Hematopoietic multipotent progenitor cell treated with erythropoietin and hydrocortisone succinate and interleukin-3 and kit ligand, for 8 days (in vitro differentiated cells): ENCODE measurements around the gene HK3.
A peak's percentile ranks its signal among the peaks of the same experiment; 100 is the strongest.

Source experiments
- DNase-seq: peaks from one replicate; pipeline ENCODE4 v3.0.0-alpha.2; 2015

The HK3 gene, protein sequence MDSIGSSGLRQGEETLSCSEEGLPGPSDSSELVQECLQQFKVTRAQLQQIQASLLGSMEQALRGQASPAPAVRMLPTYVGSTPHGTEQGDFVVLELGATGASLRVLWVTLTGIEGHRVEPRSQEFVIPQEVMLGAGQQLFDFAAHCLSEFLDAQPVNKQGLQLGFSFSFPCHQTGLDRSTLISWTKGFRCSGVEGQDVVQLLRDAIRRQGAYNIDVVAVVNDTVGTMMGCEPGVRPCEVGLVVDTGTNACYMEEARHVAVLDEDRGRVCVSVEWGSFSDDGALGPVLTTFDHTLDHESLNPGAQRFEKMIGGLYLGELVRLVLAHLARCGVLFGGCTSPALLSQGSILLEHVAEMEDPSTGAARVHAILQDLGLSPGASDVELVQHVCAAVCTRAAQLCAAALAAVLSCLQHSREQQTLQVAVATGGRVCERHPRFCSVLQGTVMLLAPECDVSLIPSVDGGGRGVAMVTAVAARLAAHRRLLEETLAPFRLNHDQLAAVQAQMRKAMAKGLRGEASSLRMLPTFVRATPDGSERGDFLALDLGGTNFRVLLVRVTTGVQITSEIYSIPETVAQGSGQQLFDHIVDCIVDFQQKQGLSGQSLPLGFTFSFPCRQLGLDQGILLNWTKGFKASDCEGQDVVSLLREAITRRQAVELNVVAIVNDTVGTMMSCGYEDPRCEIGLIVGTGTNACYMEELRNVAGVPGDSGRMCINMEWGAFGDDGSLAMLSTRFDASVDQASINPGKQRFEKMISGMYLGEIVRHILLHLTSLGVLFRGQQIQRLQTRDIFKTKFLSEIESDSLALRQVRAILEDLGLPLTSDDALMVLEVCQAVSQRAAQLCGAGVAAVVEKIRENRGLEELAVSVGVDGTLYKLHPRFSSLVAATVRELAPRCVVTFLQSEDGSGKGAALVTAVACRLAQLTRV

DNA sequence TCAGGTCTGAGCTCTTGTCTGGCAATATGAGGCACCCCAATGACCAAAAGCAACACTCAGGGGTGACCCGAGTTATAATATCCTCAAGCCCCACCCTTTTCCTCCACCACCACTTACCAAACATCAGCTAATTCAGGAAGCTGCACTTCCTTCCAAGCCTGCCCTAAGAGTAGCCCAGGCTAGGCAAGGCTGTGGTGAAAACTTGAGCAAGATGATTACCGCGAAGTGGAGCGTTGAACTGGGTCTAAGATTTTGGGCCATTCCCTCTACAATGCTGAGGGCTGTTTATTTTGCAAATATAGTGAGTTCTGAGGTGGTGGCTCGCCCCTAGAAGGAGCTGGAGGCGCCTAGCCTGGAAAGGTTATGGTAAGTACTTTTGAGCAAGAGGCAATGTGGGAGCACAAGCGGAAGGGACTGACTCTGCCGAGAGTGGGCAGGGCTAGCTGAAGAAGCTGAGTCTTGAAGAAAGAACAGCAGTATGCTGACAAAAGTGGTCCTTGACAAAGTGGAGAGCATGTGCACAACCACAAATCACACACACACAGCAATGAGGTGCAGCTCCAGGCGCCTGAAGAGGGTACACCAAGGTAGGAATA is at the start of gene HK3:
Gene HK3, minus strand, starts transcription at position 51 of the 596 bp plus-strand sequence. CDS start 3,187 bp downstream, outside the sequence.
- peak; percentile 23 for DNase-seq

DNA sequence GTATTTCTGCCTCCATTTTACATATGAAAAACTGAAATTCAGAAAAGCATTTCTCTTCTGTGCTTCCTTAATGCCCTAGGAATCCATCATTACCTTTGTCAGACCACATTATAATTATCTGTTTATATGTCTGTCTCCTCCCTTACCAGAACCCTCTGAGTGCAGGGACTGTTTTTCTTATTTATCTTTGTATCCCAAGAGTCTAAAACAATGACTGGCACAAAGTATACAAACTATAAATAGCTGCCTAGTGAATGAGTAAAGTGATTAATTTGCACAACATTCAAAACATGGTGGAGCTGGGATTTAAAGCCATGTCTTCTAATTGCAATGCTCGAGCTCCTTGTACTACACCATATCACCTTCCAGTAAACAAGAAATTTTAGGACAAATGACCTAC is 49.3 kb upstream of the HK3 start:
- no peak for DNase-seq

DNA sequence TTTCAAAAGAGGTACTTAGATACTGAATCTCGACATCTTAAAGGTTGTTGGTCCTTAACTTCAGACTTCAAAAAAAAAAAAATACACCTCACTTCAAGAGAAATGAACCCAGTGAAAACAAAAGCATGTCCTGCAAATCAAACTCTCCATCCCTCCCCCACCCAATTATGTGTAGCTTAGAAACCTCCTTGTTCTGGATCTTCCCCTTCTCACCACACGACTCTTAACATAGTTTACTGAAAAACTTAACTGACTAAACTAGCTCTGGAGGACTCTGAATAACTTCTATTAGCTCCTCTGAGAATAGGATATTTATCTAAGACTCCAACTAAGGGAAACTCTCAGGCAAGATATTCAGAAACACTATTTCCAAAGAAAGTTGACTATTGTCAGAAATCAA is 48.7 kb upstream of the HK3 start:
- DNase-seq: no peak

DNA sequence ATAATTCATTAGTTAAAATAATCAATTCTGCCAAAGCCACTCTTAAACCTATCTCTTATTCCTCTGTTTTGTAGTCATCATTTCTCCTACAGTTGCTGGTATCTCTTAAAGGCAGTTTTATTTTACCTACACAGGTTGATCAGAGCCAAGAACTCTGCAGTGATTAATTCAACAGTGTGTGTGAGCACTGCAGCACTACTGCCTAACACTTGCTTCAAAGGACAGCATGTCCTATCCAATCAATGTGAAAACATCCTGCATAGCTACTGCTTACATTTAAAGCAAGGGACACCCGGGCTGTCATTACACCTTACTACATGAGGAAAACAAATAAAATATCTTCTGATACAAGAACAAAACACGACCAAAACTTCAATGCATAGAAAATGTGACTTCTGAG is 45.1 kb upstream of the HK3 start:
- no peak for DNase-seq

DNA sequence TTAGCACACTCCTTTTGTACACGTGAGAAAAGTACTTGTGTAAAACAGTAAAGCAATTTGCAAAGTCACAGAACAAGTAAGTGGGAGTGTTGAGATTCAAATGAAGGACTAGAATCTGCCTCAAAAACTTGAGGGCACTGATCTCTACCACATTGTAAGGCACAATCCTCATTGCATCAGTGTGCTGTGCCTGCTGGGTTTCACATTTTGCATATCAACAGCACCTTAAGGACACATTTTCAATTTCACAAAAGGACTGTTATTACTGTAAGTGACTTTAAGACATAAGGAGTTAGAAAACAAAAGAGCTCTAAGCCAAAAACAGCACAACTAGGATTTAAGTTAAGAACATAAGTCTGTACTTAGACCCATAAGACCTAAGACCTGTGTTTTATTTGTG is 44.7 kb upstream of the HK3 start:
- DNase-seq: no peak

DNA sequence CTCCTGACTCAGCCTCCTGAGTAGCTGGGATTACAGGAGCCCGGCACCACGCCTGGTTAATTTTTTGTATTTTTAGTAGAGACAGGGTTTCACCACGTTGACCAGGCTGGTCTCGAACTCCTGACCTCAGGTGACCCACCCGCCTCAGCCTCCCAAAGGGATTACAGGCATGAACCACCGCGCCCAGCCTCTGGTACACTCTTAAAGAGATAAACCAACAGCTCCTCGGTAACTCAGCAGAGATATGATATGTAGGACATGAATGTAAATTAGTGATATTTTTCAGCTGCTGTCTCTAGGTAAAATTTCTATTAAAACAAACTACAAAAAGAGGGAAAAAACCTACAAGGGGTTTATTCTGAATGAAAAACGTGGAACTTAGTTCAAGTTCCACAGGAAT is 42.8 kb upstream of the HK3 start:
- peak; percentile 65 for DNase-seq

DNA sequence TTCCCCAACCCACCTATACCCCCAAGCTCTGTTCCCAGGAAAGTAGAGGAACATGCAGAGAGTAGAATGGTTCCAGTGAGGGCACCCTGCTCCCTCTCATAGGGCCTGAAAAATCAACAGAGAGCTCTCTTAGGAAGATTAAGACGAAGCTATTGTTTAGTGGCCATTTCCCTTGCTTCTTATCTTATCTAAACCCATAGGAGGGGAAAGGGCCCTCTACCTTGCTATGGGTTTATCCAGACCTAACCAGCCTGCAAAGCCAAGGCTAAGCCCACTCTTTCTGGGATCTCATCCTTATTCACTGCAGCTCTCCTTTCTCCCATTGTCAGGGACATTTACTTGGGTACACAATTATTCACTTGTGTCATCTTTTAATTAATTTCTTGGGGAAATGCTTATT is 39.3 kb upstream of the HK3 start:
- DNase-seq: no peak

DNA sequence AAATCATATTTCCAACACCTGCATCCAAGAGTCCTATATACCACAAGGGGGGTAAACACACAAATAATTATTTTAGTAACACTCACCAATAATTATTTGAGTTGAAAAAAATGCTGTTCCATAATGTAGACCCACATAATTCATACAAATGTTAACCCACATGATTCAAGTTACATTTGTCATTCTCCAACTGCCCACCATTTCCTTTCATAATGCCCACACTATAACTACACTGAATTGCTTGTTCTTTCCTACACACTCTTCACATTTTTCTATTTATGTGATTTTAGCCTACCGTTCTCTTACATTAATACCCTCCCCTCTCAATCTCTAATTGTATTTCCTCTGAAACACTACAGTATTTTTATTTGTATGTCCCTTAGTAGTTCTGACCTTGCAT is 35.9 kb upstream of the HK3 start:
- DNase-seq: no peak

DNA sequence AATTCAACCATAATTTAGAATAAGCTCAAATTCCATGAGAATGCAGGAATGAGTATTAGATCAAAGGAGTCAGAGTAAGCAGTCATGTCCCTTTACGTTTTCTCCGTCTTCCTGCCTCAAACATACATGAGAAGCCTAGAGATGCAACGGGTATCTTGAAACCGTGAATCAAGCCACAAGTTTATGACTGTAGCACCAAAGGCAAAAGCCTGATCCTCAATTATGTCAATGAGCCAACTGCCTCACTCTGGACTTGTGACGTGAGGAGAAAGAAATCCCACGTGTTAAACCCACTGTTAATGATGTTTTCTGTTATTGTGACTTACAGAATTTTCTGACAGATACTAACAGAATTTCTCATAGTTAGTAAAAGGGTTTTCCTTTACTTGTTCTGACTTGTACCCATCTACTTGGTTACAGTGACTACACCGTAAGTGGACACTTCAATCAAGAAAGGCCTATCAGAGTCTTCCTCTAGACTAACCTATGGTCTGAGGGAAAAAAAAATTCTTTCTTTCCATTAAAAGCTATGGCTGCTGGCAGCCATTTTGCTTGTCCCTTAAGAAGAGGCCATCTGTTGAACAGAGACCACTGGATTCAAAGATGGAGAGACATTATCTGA is 35.3 kb upstream of the HK3 start:
- DNase-seq: no peak

DNA sequence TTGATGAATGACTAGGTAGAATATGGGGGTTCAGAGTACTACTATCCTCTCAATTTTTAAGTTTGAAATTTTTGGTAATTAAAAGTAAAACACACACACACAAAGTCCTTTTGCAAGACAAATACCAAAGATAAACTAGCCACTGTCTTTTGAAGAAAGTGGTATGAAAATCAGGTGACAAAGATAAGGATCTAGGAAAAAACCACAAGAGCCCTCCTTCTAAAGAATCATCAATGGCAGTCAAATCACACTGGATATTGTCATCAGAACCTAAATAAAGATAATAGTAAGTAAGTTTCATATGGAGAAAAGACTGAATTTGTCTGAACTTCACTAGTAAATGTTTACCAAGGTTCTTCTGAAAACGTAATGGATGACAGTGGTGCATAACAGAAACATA is 30.5 kb upstream of the HK3 start:
- DNase-seq: peak; percentile 22

DNA sequence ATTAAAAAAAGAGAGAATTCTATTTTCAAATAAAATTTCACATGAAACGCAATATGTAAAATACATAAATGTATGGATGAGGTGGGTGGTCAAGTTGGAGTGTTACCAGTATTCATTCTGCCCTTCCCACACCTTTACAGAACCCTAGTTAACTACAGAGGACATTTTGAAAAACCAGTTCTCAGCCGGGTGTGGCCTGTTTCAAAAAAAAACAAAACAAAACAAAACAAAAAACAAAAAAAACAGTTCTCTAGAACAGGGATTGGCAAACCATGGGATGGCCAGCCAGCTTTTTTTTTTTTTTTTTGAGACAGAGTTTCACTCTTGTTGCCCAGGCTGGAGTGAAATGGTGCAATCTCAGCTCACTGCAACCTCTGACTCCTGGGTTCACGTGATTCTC is 28.4 kb upstream of the HK3 start:
- no peak for DNase-seq

DNA sequence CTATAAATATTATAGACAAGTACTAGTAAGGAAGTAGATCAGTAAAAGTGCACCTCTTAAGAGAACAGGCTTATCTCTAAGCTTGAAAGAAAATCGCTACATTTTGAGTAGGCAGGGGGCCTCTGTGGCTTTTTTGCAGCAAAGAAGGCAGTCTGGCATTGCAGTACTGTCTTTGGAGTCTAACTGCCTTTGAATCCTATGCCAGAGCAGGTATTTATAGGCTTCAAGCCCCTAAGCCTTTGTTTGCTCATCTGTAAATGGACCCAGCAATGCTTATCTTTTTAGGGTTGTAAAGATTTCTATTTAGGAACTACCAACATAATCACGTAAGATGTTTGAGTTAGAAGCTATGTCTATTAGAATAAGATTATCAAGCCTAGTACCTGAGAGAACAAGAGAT is 23.7 kb upstream of the HK3 start:
- no peak for DNase-seq

DNA sequence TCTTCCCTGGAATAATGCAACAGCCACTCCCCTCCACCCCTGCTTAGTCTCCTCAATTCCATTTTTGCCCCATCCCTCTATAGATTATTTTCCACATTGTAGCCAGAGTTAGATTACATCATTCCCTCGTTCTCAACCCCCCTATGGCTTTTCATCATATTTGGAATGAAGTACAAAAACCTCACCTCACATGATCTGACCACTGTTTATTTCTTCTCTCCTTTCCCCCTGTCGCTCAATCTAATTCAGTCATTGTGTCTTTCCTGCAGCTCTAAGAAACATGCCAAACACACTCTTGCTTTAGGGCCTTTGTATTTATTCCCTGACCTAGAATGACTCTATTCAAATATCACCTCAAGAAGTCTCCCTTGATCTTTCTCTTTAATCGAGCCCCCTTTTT is 22.6 kb upstream of the HK3 start:
- DNase-seq: no peak

DNA sequence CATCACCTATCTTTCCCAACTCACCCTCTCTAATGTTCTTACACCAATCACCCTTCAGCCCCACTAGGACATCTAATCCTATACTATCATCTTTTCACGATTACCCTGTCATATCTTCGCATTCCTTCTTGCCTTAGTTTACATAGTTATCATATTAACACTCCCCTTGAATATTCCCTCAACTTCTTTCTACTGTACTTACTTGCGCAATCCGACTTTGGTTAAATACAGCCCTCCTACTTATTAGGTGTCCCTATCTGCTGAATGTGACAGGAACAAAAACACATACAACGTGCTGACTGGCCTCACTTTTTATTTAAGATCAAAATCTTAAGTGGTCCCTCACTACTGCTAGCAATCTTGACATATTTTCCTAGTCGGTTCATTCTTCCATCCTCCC is 19.5 kb upstream of the HK3 start:
- no peak for DNase-seq

DNA sequence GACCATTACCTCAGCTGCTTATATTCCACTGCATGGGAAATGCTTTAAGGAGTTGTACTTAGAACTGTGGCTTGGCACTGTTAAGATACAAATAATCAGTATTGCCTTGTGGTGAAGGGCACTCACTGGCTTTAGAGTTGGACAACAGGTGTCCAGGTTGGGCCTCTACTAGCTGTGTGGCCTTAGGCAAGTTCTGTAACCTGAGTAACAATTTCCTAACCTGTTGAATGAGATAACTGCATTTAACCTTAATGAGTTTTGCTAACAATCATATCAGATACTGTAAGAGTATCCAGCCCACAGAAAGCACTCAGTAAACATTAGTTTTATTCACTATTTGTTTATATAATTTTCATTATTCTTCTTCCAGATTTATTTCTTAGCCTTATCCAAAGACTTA is 17.2 kb upstream of the HK3 start:
- no peak for DNase-seq

DNA sequence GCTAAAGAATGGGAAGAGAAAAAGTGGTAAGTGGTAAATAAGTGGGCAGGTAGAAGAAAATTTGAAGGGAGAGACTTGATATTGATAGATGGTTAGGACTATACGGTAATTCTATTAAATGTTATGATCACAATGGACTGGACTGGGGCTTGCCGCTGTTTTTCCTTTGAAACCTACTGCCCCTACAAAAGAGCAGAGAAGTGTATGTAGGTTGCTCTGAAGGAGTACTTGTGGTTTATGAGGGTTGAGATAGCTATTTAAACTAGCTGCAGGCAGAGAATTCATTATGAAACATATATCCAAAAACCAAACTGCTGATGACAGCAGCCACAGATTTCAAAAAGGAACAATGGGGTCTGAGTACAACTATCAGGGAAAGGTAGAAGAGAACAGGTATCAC is 16.8 kb upstream of the HK3 start:
- DNase-seq: no peak

DNA sequence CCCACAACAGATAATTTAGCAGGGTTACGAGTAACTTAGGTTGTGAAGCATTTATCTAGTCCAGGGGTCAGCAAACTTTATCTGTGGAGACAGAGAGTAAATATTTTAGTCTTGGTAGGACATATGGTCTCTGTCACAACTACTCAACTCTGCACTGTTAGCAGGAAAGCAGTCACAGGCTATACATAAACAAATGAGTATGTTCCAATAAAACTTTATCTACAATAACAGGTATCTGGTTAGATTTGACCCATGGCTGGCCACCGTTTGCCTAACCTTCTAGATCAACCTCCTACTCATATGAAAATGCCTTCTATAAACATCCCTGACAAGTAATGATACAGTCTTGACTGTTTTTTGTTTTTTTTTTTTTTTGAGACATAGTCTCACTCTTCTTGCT is 13.0 kb upstream of the HK3 start:
- DNase-seq: no peak

DNA sequence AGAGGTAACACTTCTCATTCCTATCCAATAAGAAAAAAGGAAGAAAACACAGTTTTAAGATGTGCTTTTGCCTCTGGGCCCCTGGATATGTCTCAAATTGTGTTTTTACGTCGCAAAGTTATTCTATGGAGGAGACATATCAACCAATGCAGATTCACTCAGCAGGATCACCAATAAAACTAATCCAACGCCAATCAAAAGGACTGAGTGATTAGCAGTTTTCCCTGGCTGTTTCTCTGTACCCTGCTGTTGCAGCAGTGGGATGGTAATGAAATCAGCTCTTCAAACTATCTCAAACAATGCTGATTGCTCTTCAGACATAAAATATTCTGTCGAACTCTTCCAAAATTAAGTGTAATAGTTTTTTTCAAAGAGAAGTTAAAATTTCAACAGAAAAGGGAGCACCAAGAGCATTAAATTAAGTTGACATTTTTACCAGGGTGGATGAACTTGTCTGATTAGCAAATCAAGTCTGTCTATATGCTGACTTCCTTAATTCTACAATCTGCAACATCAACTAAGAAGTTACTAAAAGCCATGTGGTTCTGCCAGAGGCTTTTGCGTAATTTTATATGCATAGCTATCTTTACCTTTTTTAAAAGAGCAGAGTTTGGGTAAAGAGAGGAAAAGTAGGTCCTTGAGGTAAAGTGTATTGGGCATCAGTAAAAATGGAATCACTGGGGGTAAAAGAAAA is 9.7 kb upstream of the HK3 start:
- no peak for DNase-seq

DNA sequence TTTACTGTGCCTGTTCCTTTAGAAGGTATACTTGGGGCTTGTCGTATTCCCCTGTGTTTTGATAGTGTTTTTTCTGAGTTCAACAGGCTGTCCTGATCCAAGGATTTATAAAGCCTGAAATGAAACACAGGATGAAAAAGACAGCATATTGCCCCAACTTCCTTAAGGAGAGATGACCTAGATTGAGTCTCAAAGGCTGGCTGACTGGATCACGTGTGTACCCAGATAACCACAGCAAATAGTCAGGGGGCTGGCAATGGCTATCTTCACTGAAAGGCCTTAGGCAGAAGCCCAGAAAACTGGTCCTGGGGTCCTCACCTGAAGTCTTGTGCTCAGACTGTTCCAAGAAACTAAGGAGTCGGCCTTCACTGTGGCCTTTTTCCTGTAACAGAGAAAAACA is 7.7 kb upstream of the HK3 start:
- no peak for DNase-seq

DNA sequence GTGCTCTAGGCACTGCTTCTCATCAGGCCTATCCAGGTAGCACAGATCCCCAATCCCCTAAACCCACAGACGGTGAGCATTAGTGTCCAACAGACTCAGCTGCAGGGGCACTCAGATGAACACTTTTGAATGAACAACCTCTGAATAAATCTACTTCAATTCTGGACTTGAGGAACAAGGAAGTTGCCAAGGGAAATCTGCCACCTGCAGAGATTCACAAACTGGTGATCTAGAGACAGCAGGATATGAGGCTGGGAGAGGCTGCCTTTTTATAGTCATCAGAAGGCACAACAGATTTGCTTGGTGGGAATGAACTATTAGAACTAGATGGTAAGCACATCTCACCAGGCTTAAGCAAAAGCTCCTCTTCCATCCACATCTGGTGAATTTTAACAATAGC is 7.0 kb upstream of the HK3 start:
- no peak for DNase-seq

DNA sequence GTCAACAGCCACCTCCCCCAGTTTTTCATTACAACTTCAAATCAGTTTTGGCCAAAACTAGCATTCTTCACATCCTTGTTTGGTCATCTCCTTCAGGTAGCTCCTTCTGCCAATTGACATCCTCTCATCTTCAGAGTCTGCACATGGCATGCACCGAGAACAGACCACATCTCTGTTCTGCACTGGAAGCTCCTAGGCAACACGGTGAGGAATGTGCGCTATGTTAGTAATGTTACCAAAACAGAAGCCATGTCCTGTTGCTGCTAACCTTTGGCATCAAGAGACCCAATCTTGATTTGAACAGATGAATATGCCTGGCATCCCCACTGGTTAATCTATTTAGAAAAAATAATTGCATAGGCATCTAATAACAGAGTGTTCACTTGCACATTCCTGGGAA is 5.1 kb upstream of the HK3 start:
- no peak for DNase-seq

DNA sequence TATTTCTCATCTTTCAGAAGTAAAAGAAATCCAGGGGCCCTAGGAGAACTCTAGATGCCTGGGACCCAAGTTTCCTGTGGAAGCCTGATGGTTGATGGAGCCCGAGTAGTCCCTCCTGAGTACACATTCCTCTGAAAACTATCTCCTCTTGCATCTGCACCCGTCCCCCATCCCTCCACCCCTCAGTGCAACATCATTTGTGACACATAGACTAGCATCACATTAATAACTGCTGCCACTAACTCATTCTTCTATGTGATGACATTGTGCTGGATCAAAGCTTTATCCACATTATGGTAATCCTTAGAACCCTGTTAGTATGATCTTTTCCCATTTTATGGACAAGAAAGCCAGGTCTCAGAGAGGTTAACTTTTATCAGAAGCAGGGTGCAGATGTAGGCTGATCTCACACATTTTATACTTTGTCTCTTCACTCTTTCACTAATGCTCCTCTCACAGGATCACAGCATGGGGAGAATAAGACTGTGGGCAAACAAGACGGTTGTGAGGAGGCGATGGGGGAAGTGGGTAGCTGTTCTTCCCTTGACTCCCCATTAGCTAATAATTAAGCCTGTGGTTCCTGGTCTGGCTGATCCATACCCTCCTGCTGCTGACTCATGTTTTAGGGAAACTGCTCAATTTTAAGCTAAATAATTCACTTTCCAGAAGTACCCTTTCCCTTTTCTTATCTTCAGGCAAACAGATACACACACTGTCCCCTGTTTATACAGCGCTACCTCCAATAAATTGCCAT is 3.9 kb upstream of the HK3 start:
- no peak for DNase-seq
